ENCODE measurements around the gene TNIP2. TPM values are rescaled to one million over a fixed set of nuclear protein-coding genes. Genes with fewer than 3 reads are reported as not detected.

TNIP2 gene
- polyA plus RNA-seq, 3 donors, result 17.2 to 18.4 (median 17.8) TPM

DNA sequence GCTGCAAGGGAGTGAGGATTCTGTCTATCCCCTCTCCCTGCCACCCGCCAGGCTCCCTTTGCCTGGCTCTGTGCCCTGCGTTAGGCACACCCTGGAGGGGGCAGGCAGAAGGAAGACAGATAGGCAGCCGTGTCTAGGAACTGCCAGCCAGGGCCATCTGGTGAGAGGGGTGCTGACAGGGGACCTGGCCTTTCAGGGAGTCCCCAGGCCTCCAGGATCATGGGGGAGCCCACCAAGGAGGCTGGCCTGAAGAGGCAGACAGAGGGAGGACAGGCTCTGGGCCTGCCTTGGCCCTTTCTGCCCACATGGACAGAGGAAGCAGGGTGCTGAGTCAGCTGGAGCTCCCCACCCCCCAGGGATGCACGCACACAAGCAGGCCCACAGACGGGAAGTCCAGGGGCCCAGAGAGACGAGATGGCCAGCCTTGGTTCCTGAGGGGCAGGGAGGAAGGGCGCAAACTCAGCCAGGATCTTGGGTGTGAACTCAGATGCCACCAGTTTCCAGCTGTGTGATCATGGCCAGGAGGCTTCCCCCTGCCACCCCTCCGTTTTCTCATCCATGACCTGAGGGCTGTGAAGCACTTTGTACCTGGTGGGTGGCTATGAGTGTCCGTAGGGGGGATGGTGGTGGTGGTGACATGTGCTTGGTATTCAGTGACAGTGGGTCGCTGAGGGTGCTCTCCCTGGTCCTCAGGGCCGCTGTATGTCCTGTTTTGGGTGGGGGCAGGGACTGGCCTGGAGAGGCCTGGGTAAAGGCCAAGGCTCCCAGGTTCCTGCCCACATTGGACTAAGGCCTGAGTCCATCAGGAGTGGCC is 38.6 kb upstream of the TNIP2 start:
- no peak for DNase-seq (ENCODE audit: low read depth in 3 of 3, low spot score in 2 of 3)

DNA sequence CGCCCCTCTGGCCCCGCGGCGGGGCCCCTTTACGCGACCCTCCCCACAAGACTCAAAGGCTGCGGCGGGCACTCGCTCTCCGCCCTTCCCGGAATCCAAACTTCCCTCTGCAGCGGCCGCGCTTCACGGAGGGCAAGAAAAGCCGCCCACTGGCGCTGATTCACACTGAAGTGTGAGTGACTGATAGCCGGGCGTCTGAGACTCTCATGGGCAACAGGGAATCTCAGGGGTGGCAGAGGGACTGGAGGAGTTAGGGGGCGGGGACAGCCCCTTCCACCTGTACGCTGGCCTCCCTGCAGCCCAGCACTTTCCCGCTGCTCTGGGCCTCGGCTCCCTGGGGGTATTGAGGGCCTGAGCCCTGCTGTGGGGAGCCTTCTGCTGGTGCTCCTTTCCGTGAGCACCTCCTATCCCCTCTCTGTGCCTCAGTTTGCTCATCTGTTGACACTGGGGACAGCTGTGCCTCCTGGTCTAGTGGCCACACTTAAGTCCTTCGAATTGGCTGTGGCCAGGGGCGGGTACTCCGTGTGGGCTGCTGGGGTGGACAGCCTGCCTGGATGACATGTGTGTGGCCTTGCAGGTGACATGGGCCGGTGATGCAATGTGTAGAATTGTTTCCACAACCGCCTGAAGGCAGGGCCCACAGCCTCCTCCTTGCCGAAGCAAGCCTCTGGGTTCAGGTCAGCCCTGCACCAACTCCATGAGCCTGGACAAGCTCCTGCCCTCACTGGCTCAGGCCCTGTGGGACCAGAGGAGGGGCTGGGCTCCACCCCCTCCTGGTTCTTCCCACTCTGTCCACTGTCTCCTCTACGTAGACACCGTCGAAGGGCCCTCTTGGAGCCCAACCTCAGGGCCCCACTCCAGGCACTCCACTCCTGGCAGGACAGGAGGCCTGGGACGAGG is 37.7 kb upstream of the TNIP2 start:
- no peak for DNase-seq (ENCODE audit: low read depth in 3 of 3, low spot score in 2 of 3)

DNA sequence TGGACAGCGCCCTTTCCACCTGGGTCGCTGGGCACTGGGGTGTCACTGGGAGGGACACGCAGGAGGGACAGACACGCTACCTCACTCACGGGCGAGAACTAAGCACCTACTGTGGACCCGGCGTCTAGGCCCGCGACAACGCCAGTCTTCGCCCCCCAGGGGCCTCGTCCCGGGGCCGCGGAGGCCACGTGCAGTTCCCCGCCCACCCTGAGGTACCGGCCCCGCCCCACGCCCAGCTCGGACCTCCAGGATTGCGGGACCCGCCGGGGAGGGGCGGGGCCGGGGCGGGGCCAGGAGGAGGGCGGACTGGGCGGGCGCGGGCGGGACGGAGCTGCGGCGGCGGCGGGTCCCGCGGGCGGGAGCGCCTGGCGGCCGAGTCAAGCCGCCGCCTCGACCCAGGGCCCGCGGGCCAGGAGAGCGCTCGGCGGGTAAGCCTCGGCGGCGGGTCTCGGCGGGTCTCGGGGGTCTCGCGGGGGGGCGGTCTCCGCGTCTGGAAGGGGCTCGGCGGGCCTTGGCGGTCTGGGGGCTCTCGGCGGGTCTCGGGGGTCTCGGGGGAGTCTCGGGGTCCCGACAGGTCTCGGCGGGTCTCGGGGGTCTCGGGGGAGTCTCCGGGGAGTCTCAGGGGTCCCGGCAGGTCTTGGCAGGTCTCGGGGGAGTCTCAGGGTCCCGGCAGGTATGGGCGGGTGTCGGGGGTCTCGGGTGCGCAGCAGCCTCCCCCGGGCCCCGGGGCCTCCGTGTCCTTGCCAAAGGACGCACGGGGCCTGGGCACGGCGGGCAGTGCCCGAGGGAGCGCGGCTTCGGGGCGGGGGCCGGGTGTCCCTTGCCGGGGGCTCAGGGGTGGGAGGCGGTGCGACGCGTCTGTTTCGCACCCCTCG is 36.8 kb upstream of the TNIP2 start, which contains the start of gene SH3BP2:
SH3BP2 (plus strand) TSS at position 375 of the 875 bp plus-strand sequence. CDS start 27,533 bp downstream, outside the sequence.
- no peak for DNase-seq (ENCODE audit: low read depth in 3 of 3, low spot score in 2 of 3)

DNA sequence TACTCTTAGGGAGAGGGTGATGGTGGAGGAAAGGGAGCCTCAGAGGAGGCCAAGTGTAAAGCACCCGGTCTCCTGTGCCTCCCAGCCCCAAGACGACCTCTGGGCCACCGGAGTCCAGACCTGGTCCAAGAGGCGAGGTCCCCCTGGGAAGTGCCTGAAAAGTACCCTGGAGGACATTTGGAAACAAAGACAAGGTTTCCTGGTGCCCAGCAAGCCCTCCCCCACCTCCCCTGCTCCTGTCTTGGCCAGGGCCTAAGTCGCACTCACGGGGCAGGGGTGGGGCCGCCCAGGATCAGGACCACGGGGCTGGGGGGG is 36.2 kb upstream of the TNIP2 start:
- DNase-seq (ENCODE audit: low read depth in 3 of 3, low spot score in 2 of 3), result no peak

DNA sequence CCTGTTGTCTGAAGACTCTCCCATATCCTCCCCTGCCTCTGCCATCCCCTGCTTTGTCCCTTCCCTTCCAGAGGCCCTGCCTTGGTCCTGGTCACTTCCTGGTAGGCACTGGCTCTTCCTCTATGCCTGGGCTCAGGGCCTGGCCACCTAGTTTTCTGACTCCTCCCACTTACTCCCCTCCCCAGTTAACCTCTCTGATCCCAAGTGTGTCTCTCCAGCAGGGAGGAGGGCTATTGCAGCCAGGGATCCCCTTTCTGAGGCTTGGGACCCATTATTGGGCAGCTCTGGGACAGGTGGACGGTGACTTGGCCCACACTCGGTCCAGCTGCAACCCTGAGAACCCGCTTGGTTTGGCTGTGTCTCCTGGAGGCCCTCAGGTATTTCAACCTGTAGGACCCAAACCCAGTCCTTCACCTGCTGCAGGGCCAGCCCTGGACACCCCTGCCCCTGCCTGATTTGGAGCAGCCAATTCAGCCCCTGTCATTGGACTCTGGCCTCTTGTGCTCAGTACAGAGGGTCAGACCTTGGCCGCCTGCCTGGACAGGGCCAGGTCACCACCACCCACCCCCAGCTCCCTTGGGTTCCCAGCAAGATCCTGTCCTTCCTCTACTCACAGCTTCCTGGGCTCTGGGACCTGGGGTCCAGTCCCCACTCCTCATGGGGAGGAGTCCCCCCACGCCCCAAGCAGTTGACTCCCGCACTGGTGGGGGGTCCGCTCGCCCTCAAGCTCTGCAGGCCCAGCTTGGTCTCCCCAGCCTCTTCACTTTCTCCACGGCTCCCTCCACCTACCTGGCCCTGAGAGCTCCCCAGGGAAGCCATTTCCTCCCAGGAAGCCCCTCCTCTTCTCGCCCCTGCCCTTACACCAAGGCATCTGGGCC is 35.6 kb upstream of the TNIP2 start:
- DNase-seq (ENCODE audit: low read depth in 3 of 3, low spot score in 2 of 3), result no peak

DNA sequence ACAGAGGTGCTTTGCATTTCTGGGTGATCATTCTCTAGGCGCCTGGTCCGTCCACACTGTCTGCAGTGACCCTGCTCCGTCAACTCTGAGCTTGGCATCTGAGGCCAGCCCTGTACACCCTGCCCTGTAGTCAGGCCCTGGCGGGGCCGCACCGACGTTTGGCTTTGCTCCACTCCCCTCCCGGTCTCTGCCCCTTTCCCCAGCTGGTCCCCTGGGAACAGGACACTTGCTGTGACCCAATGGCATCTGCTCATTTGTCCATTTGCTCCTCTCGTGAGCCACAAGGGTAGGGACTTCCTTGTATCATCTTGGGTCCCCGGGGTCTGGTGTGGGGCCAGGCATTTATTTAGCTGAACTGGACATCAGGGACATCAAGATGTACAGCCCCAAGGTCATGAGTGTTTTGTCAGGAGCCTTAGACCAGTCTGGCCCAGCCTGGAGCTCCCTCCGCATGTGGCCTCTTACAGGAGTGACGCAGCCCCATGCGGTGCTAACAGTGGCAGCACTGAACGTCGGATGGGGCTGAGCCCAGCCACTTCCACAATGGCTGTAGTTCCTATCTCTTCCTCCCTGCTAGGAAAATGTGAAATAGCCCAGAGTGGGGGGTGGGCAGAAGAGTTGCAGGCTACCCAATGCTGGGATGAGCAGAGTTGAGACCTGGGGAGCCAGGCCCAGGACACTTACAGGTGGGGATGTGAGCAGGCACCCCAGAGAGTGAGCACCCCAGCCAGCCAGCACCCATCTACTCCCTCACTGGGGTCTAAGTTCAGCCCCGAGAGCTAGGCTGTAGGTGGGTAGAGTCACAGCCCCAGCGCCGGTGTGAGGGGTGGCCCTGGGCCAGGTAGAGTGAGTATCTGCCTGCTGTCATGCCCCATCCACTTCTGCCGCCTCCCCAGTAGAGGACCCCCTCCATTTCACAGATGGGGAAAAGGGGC is 34.7 kb upstream of the TNIP2 start:
- DNase-seq (ENCODE audit: low read depth in 3 of 3, low spot score in 2 of 3), result no peak

DNA sequence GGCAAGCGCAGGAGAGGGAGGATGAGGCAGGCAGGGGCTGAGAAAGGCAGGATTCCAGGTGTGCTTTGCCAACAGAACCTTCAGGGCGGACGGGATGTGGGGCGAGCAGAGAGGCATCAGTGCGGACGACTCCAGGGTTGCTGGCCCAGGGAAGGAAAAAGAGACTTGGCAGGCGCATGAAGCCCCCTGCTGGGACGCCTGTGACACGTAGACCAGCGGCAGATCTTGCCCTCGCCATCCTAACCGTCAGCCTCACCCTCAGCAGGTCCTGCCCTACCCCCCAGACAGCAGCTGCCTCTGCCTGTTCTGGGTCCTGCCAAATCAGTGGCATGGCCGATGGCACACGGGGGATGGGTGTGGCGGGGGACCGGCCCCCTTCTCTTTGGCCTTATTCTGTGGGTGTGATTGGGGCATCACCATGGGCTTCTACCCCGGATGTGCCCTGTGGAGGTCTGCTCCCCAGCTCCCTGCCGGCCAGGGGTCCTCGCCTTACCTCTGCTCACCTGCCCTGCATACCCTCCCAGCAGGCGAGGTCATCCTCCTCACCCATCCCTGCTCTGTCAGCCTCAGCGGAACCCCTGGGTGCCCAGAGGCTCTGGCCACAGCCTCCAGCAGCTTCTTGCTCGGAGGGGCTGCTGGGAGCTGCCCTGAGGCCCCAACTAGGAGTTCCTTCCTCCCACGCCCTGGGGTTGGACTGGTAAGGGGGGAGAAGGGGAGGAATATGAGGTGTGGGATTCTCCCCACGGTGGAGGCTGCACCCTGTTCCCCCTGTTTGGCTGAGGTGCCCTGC is 33.9 kb upstream of the TNIP2 start:
- DNase-seq (ENCODE audit: low read depth in 3 of 3, low spot score in 2 of 3), result no peak

DNA sequence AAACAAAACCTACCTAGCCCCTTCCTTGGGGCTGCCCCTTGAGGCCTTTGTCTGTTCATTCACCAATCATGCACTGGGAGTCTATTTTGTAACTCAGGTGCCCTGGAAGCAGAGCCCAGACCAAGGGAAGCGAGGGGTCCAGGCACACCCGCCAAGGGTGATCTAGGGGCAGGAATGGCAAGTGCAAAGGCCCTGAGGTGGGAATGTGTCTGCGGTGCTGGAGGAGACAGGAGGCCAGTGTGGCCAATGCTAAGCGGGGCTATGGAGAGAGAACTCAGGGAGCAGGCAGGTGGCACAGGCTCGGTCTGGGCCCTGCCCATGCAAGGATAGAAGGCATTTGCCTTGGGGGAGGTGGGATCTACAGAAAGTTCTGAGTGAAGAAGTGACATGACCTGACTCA is 33.2 kb upstream of the TNIP2 start:
- no peak for DNase-seq (ENCODE audit: low read depth in 3 of 3, low spot score in 2 of 3)

DNA sequence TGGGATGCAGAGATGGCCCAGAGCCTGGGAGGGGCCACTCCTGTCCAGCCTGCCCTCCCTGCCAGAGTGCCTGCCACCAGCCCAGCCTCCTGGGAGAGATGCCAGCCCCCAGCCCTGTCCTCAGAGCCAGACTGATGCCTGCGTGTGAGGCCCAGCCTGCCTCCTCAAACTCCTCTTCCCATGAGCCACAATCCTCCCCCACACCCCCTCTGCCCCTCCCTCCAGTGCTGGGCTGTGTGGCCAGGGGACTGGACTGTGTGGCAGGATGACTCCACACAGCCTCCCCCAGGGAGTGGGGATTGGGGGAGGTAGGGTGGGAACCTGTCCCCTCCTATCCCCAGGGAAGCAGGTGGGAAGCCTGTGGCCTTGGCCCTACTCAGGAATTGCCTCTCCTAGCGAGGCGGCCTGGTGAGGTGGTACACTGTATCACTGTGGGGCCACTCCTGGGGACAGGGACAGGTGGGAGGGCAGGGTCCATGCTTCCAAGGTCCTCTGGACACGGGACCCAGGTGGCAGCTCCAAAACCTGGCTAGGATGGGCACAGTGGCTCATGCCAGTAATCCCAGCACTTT is 32.5 kb upstream of the TNIP2 start:
- DNase-seq (ENCODE audit: low read depth in 3 of 3, low spot score in 2 of 3), result no peak

DNA sequence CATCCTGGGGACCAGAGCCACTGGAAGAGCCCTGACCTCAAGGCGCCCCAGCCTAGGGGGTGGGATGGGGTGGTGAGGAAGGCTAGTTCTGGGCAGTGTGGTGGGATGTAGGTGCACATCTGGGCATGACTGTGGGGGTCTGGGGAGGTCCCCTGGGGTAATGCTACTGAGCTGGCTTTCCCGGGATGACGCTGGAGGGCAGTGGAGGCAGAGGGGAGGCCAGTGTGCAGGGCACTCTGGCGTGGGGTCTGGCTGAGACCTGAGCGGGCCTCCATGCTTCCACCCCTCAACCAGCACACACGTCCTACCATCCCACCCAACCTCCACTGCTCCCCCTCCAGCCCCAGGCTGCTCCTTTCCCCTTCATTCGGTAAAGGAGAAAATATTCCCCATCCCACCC is 32.0 kb upstream of the TNIP2 start:
- no peak for DNase-seq (ENCODE audit: low read depth in 3 of 3, low spot score in 2 of 3)

DNA sequence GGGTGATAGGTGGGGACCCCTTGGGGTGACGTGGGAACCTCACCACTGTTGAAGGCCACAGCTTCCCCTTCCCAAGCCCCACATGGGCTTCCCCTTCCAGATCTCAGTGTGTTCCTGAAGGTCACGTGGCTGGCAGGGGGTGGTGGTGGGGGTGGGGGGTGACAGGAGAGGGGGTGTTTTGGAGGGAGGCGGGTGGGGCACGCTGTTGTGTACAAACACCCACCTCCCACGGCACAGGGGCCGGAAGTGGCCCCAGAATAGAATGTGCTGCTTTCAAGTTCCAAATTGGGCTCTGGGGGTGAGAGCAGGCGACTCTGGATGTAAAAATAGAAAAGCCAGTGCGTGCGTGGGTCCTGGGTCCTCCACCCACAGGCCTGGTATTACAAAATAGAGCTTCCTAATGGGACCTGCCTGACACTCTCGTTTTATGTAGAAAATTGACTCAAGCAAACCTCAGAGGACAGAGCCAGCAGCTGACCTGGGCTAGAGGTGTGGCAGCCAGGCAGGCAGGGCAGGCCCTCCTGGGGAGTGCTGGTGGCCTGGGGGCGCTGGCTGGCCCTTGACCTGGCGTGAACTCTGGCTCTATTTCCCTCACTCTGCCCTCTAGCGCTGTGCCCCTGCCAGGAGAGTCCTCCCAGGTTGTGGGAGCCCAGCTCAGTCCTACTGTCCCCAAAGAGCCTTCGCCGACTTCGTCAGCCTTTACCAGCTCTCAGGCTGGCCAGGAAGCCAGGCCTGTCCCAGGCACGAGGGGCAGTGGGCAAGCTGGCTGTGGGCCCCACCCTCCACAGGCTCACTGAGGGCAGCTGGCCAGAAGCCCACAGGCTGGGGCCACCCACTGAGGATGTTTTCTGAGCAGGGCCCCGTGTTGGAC is 31.3 kb upstream of the TNIP2 start:
- DNase-seq (ENCODE audit: low read depth in 3 of 3, low spot score in 2 of 3), result no peak

DNA sequence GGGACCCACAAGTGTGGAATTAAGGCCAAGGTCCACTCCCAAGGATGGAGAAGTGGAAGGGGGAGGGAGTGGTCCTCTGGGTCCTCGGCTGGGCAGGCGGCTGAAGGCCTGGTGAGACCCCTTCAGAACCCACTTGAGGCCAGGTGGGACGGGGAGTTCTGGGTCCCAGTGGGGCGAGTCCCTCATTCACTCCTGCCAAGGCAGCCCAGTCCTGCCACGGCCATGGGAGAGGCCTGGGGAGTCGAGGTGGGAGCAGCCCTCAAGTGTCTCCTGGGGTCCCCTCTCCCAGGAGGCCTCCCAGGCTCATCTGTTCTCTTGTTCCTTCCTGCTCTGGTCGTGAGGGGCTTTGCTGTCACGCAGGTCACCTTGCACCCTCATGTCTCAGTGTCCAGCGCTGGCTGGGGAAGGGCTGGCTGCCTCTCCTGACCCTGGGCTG is 30.7 kb upstream of the TNIP2 start:
- DNase-seq (ENCODE audit: low read depth in 3 of 3, low spot score in 2 of 3), result no peak

DNA sequence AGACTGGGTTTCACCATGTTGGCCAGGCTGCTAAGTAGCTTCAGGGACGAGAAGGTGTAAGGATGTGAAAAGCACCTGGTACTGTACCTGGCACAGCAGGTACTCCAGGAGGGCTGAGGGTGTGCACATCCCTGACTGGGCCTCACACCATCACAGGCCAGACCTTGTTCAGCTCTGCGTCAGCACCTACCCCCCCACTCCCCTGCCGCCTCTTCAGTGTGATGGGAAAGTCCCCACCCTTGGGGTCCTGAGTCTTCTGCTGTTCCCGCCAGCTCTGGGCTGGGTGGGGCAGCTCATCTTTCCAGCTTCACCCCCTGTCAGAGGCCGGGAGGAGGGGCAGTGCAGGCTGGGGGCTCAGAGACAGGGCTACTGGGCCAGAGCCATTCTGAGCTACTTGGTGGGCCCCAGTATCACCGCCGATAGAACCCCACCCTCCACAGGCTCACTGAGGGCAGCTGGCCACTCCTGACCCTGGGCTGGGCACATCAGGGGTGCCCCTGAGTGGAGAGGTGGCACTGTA is 30.1 kb upstream of the TNIP2 start:
- DNase-seq (ENCODE audit: low read depth in 3 of 3, low spot score in 2 of 3), result no peak

DNA sequence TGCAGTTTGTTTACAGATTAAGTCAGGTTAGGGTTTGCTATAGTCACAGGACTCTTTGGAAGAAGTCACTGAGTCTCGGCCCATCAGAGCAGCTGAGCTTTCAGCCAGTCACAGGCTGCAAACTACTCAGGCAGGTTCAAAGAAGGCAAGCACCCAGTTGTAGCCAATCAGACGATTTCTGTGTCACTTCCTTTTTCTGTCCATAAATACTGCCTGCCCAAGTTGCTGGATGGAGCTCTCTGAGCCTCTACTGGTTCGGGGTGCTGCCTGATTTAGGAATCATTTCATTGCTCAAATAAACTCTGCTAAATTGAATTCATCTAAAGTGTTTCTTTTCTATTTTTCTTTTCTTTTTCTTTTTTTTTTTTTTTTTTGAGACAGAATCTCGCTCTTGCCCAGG is 29.5 kb upstream of the TNIP2 start:
- DNase-seq (ENCODE audit: low read depth in 3 of 3, low spot score in 2 of 3), result no peak

DNA sequence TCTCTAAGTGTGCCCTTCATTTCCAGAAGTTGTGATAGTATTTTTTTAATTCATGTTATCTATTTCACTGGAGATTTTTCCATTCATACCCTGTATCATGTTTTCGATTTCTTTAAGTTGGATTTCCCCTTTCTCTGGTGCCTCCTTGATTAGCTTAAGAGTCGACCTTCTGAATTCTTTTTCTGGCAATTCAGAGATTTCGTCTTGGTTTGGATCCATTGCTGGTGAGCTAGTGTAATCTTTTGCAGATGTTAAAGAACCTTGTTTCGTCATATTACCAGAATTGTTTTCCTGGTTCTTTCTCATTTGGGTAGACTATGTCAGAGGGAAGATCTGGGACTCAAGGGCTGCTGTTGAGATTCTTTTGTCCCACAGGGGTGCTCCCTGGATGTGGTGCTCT is 27.7 kb upstream of the TNIP2 start:
- DNase-seq (ENCODE audit: low read depth in 3 of 3, low spot score in 2 of 3), result no peak

DNA sequence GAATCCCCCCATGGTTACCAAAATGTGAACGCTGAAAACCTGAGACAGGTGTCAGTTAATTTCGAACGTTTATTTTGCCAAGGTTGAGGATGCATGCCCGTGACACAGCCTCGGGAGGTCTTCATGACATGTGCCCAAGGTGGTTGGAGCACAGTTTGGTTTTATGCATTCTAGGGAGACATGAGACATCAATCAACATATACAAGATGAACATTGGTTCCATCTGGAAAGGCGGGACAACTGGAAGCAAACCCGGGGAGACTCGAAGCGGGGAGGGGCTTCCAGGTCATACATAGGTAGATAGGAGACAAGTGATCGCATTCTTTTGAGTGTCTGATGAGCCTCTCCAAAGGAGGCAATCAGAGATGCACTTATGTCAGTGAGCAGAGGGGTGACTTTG is 25.8 kb upstream of the TNIP2 start:
- no peak for DNase-seq (ENCODE audit: low read depth in 3 of 3, low spot score in 2 of 3)
